ENCODE measurements around the gene ZNF184. TPM values are rescaled to one million over a fixed set of nuclear protein-coding genes. Genes with fewer than 3 reads are reported as not detected.

The ZNF184 gene
- total and polyA plus RNA-seq, 4 donors: 0.80 to 4.4 (median 1.6) TPM

DNA sequence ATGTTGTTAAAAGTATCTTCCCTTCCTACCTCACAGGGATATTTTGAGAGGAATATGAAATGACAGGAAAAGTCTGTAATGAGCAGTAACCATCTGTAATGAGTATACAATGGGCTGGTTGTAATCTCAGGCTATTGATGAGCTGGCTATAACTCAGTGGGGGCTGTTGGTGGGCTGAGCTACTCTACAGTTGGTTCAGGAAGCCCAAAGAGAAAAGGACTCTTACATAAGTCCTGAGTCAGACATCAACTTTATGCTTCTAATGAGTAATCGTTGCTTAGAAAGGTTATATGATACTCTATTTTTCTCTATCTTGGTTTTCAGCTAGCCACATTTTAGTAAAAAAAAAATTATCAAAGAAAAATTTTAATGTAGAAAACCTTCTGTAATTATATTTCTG, 57.9 kb downstream of the ZNF184 start:
- Histone ChIP-seq H3K27me3 (ENCODE audit: control insufficient read depth in 4 of 4, insufficient read depth in 4 of 4, low read length in 3 of 4) (peaks cover 0 to 5% (median 0%) of the 10 kb centered on the region in 4 donors), H3K36me3 (ENCODE audit: control insufficient read depth in 4 of 4, insufficient read depth in 3 of 4, low read depth in 1 of 4, low read length in 3 of 4) (no peaks in the 10 kb centered on the region), H3K4me1 (ENCODE audit: control insufficient read depth in 4 of 4, insufficient read depth in 4 of 4, low read length in 3 of 4) (no peaks in the 10 kb centered on the region), H3K27ac (ENCODE audit: low read depth in 1 of 2, low read length in 2 of 2) (no peak overlapping the region), H3K9me3 (ENCODE audit: control insufficient read depth in 4 of 4, low read length in 3 of 4) (peaks cover 2 to 17% (median 7%) of the 10 kb centered on the region in 4 donors), H3K9ac (ENCODE audit: low read depth in 1 of 2, low read length in 2 of 2) (no peak overlapping the region), H3K4me3 (ENCODE audit: low read depth in 1 of 3, low read length in 3 of 3) (no peak overlapping the region)
- TF ChIP-seq, protein P1, sequence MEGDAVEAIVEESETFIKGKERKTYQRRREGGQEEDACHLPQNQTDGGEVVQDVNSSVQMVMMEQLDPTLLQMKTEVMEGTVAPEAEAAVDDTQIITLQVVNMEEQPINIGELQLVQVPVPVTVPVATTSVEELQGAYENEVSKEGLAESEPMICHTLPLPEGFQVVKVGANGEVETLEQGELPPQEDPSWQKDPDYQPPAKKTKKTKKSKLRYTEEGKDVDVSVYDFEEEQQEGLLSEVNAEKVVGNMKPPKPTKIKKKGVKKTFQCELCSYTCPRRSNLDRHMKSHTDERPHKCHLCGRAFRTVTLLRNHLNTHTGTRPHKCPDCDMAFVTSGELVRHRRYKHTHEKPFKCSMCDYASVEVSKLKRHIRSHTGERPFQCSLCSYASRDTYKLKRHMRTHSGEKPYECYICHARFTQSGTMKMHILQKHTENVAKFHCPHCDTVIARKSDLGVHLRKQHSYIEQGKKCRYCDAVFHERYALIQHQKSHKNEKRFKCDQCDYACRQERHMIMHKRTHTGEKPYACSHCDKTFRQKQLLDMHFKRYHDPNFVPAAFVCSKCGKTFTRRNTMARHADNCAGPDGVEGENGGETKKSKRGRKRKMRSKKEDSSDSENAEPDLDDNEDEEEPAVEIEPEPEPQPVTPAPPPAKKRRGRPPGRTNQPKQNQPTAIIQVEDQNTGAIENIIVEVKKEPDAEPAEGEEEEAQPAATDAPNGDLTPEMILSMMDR (IDR thresholded peaks at IDR 0.05; ENCODE audit: low read depth, low read length, missing input control): no peak
- no peak for TF ChIP-seq FOXA1 (IDR thresholded peaks at IDR 0.05)
- no peak for TF ChIP-seq RXRA (IDR thresholded peaks at IDR 0.05)
- TF ChIP-seq HNF4G (IDR thresholded peaks at IDR 0.05): no peak
- TF ChIP-seq, protein P2, sequence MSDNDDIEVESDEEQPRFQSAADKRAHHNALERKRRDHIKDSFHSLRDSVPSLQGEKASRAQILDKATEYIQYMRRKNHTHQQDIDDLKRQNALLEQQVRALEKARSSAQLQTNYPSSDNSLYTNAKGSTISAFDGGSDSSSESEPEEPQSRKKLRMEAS (IDR thresholded peaks at IDR 0.05): no peak
- no peak for TF ChIP-seq GABPA (IDR thresholded peaks at IDR 0.05 in 1 of 2, conservative IDR thresholded peaks at IDR 0.05 in 1 of 2)
- no peak for TF ChIP-seq YY1 (IDR thresholded peaks at IDR 0.05)
- no peak for TF ChIP-seq SP1 (IDR thresholded peaks at IDR 0.05)
- 91% methylated on average over 1 of the region's 1 CpG for WGBS
- DNase-seq (ENCODE audit: low spot score): no peak

DNA sequence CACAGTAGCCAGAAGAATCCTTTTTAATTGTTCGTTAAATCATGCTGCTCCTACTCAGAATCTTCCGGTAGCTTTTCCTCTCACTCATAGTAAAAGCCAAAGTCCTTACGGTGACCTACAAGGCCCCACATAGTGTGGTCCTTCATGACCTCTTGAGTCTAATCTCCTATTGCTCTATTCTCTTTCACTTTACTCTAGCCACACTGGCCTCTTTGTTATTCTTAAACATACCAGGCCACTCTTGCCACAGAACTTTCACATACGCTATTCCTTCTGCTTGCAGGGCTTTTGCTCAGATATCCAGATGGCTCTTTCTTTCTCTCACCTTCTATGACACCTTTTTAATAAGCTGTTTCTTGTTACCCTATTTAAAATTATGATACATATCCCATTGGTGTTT, 58.6 kb downstream of the ZNF184 start:
- Histone ChIP-seq H3K36me3 (ENCODE audit: control insufficient read depth in 4 of 4, insufficient read depth in 3 of 4, low read depth in 1 of 4, low read length in 3 of 4) (no peaks in the 10 kb centered on the region), H3K27ac (ENCODE audit: low read depth in 1 of 2, low read length in 2 of 2) (no peak overlapping the region), H3K9ac (ENCODE audit: low read depth in 1 of 2, low read length in 2 of 2) (no peak overlapping the region), H3K4me3 (ENCODE audit: low read depth in 1 of 3, low read length in 3 of 3) (no peak overlapping the region), H3K9me3 (ENCODE audit: control insufficient read depth in 4 of 4, low read length in 3 of 4) (peaks cover 2 to 14% (median 6%) of the 10 kb centered on the region in 4 donors), H3K27me3 (ENCODE audit: control insufficient read depth in 4 of 4, insufficient read depth in 4 of 4, low read length in 3 of 4) (peaks cover 0 to 5% (median 0%) of the 10 kb centered on the region in 4 donors), H3K4me1 (ENCODE audit: control insufficient read depth in 4 of 4, insufficient read depth in 4 of 4, low read length in 3 of 4) (no peaks in the 10 kb centered on the region)
- TF ChIP-seq YY1 (IDR thresholded peaks at IDR 0.05): no peak
- no peak for TF ChIP-seq HNF4A (conservative IDR thresholded peaks at IDR 0.05)
- TF ChIP-seq FOXA1 (IDR thresholded peaks at IDR 0.05): no peak
- TF ChIP-seq, protein P3, sequence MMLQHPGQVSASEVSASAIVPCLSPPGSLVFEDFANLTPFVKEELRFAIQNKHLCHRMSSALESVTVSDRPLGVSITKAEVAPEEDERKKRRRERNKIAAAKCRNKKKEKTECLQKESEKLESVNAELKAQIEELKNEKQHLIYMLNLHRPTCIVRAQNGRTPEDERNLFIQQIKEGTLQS (IDR thresholded peaks at IDR 0.05): no peak
- TF ChIP-seq JUND (IDR thresholded peaks at IDR 0.05): no peak
- TF ChIP-seq, protein P4, sequence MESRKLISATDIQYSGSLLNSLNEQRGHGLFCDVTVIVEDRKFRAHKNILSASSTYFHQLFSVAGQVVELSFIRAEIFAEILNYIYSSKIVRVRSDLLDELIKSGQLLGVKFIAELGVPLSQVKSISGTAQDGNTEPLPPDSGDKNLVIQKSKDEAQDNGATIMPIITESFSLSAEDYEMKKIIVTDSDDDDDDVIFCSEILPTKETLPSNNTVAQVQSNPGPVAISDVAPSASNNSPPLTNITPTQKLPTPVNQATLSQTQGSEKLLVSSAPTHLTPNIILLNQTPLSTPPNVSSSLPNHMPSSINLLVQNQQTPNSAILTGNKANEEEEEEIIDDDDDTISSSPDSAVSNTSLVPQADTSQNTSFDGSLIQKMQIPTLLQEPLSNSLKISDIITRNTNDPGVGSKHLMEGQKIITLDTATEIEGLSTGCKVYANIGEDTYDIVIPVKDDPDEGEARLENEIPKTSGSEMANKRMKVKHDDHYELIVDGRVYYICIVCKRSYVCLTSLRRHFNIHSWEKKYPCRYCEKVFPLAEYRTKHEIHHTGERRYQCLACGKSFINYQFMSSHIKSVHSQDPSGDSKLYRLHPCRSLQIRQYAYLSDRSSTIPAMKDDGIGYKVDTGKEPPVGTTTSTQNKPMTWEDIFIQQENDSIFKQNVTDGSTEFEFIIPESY (IDR thresholded peaks at IDR 0.05): no peak
- 73% methylated on average over 4 of the region's 4 CpGs for WGBS
- DNase-seq (ENCODE audit: low spot score): no peak

DNA sequence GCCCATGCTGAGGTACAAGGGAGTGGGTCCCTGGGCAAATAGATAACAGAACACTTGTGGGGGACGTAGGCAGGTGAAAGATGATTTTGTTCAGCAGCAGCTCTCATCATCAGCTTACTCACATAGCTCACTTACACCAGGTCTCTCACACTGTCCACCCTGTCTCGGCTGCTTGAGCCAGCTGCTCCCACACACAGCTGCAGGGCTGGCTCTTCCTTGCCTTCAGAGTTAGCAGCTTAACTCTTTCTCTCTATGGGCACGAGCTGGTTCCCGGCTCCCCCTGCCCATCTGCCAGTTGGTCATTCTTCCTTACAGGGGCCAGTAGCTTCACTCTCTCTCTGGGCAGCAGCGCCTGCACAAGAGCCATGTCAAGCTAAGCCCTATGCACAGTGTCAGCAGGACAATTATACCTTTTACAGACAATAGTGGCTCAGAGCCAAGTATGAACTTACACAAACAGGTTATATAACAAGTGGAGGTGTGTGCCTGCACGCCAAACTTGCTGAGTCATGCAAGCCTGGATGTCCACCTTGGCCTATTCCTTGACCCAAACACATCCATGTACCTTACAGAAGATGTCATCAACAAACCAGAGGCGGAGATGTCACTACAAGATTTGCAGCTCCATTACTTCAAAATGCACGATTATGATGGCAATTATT, 65.6 kb downstream of the ZNF184 start:
- no peak overlapping the region for H3K27ac ChIP-seq (ENCODE audit: low read depth in 1 of 2, low read length in 2 of 2)
- DNase-seq (ENCODE audit: low spot score): no peak
- TF ChIP-seq TAF1 (conservative IDR thresholded peaks at IDR 0.05) (no peak), SP1 (IDR thresholded peaks at IDR 0.05) (no peak), JUND (IDR thresholded peaks at IDR 0.05) (no peak), FOXA1 (IDR thresholded peaks at IDR 0.05) (no peak), RXRA (IDR thresholded peaks at IDR 0.05) (no peak), HNF4A (conservative IDR thresholded peaks at IDR 0.05) (no peak), FOXA2 (IDR thresholded peaks at IDR 0.05) (no peak), EGR1 (IDR thresholded peaks at IDR 0.05; ENCODE audit: low read depth in 2 of 2) (no peak), NR2F2 (IDR thresholded peaks at IDR 0.05) (no peak)
- TF ChIP-seq, protein P1 (IDR thresholded peaks at IDR 0.05; ENCODE audit: low read depth, low read length, missing input control): no peak
- TF ChIP-seq, protein P2 (IDR thresholded peaks at IDR 0.05): no peak
- TF ChIP-seq, protein P3 (IDR thresholded peaks at IDR 0.05): no peak
- WGBS: 70% methylated on average over 8 of the region's 8 CpGs
- H3K36me3 ChIP-seq (ENCODE audit: control insufficient read depth in 4 of 4, insufficient read depth in 3 of 4, low read depth in 1 of 4, low read length in 3 of 4): no peaks in the 10 kb centered on the region
- peaks cover 0 to 10% (median 4%) of the 10 kb centered on the region in 4 donors for H3K9me3 ChIP-seq (ENCODE audit: control insufficient read depth in 4 of 4, low read length in 3 of 4)
- no peak overlapping the region for H3K4me3 ChIP-seq (ENCODE audit: low read depth in 1 of 3, low read length in 3 of 3)
- H3K27me3 ChIP-seq (ENCODE audit: control insufficient read depth in 4 of 4, insufficient read depth in 4 of 4, low read length in 3 of 4): no peaks in the 10 kb centered on the region
- H3K4me1 ChIP-seq (ENCODE audit: control insufficient read depth in 4 of 4, insufficient read depth in 4 of 4, low read length in 3 of 4): no peaks in the 10 kb centered on the region
- H3K9ac ChIP-seq (ENCODE audit: low read depth in 1 of 2, low read length in 2 of 2): no peak overlapping the region
